HG03571 (cell line): ENCODE data around the gene ANKRD33B.

ENCODE experiments used
- ATAC-seq: cut with Tn5 transposase; IDR thresholded peaks from one replicate; pipeline ENCODE4 v1.9.1; 2021; ENCODE audit not compliant: unreplicated experiment

ANKRD33B gene

GRCh38 chr5:10672146-10673016 is 108.5 kb downstream of the ANKRD33B start:
- ATAC-seq = no peak

DNA sequence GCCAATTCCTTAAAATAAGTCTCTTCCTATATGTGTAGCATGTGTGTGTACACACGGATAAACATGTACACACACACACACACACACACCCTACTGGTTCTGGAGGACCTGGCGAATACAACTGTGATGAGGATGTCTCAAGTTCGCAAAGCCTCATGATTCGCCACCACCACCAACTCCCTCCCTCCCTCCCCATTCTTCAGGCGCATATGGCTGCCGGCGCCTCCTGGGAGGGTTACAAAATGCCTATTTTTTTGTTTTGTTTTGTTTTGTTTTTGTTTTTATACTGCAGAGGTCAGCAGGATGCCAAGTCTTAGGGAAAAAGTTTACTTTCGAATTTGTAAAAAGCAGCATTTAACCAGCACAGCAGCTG is 109.1 kb downstream of the ANKRD33B start:
- no peak for ATAC-seq

- ATAC-seq = no peak
Observed at GRCh38 chr5:10673407-10673806, 109.5 kb downstream of the ANKRD33B start.

DNA sequence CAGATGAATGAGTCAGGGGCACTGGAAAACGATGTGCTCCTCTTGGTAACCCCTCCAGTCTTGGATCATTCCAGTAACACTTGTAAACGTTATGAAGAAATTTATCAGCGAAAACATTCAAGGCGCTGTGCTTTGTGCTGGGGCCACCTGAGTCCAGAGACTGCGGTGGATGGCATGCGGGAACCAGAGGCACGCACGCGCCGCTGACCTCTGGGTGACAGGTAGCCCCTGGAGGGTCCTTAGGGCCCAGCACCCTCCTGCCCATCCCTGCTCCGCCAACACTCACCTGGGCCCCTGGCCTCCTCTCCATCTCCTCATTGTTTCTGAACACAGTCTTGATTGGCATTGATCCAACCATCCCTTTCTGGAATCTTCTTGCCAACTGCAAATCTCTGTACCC is 110.2 kb downstream of the ANKRD33B start:
- ATAC-seq = no peak

- no peak for ATAC-seq
Observed at GRCh38 chr5:10674582-10674981, 110.7 kb downstream of the ANKRD33B start.

DNA sequence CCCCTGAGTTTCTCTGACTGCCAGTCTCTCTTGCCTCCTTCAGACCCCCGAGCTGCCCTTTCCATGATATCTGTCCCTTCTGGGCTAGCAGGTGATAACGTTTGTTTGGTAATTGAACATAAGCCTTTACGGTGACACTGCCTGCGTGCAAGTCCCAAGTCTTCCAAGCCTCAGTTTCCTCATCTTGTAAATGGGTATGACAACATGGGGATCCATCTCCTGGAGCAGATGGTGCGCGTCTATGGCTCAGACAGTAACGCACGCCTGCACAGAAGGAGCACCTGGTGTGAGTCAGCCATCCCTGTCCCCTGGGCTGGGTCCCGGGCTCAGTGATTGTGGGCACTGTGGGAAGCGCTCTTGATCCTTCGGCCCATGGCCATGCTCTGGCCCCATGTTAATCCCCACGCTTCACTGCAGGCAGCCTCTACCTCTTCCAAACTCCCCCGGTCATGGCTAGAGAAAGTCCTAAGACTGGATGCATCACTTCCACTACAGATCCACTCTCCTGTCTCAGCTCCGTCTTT is 111.4 kb downstream of the ANKRD33B start:
- no peak for ATAC-seq

DNA sequence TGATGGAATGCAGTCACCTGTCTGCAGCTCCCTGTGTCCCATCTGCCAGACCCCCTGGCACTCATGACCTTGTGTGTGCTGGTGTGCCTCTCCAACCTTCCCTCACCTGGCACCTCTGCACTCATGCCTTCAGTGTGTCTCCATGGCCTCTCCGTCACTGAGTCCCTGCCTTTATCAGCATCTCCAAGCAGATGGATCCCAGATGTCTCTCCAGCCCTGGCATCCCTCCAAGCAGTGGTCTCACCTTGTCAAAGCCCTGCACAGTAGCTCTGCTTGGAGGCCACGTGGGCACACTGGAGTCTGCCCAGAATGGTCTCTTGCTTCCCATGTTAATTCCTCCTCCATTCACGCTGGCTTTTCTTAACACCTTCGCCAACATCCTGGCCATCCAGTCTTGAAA is 112.4 kb downstream of the ANKRD33B start:
- ATAC-seq = no peak

GRCh38 chr5:10676946-10677345 is 113.1 kb downstream of the ANKRD33B start:
- ATAC-seq = no peak

- ATAC-seq = no peak
Observed at GRCh38 chr5:10677533-10677932, 113.7 kb downstream of the ANKRD33B start.

DNA sequence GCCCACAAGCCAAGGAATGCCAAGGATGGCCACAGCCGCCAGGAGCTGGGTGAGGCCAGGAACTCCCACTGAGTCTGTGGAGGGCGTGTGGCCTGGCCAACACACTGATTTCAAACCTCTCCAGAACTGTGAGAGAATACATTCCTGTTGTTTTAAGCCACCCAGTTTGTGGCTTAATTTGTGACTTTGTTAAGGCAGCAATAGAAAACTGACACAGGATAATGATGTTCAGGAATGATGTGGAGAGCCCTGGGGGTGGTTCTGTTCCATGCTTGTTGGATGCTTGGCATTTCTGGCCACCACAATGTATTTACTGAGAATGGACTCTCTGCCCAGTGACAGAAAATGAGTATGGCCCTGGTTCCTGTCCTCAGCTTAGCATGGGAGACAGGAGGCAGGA is 114.4 kb downstream of the ANKRD33B start:
- no peak for ATAC-seq

DNA sequence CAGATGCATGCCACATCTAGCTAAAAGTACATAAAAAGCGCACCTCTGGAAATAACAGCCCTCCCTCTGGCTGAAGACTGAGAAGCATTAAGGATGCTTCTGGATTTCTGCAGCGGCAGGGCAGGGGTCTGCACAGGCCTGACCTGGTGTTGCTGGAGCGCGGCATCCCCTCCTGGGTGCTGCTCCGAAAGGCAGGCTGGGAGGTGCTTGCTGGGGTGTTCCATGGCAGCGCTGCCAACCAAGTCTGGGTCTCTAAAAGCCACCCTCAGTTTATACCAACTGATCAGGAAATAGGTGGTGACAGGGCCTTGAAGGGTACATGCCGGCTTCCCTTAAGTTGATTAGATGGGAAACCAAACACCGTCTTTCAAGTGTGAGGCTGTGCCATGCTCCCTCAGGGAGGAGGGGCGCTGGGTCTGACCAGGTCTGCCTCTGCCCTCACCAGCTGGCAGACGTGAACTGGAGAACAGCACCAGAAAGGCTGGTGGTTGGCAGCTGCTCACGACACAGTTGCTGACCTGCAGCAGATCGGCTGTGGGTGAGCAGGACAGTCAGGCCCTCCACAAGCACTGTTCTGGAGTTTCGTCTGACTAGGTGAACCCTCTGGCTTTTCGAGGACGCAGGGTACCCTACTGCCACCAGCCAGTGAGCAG is 115.6 kb downstream of the ANKRD33B start:
- no peak for ATAC-seq

DNA sequence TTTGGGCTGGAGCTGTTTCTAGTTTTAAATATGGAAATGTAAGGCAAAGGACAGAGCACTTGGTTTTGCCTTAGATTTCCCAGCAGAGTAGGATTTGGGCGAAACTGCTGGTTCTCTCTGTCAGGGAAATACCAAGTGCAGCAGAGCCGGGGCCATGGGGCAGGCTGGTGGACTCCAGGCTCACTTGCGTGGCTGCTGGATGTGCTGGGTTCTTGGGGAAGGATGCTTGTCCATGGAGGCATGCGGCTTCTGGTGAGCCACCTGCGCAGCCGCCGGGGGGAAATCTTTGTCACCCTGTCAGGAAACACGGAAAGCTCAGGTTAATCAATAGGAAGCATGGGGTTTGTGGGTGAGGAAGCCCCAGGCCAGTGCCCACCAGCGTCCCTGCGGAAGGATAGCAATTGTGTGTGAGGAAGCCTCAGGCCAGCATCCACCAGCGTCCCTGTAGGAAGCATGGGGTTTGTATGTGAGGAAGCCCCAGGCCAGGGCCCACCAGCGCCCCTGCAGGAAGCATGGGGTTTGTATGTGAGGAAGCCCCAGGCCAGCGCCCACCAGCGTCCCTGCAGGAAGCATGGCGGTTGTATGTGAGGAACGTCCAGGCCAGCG is 117.1 kb downstream of the ANKRD33B start:
- no peak for ATAC-seq

- no peak for ATAC-seq
Observed at GRCh38 chr5:10681731-10682679, 118.1 kb downstream of the ANKRD33B start.

GRCh38 chr5:10682801-10683525 is 119.1 kb downstream of the ANKRD33B start:
- ATAC-seq = no peak

DNA sequence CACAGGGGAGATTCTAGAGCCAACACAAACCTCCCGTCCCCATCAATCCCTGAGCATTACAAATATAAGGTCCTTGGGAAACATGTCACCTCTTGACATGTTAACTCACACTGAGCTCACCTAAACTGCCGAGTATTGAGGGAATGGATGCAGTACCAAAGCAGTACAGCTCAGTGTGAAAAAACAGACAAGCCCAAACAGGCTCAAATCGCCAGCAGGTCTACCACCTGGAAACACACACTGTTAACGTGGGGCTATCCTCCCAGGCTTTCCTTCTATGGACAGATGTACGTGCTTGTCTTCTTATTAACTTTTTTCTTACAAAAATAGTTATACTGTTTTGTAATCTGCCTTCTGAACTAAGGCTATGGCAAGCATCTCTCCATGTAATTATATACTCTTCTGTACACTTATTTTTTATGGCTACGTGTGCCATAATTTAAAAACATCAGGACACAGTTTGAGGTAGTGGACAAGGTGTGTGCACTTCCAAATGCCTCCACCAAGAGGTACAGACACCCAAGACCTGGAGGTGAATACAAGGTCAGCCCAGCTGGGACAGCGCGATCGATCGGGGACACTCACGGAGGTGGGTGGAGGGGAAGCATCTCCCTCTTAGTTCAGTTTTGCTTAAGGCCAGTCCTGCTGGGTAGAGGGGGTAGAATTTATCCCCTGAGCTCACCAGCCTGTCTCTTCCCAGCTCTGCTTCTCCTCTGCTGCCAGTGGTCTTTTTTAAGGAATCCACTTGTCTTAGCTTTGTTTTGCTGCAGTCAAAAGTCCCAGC is 120.6 kb downstream of the ANKRD33B start:
- ATAC-seq = peak; percentile 60

DNA sequence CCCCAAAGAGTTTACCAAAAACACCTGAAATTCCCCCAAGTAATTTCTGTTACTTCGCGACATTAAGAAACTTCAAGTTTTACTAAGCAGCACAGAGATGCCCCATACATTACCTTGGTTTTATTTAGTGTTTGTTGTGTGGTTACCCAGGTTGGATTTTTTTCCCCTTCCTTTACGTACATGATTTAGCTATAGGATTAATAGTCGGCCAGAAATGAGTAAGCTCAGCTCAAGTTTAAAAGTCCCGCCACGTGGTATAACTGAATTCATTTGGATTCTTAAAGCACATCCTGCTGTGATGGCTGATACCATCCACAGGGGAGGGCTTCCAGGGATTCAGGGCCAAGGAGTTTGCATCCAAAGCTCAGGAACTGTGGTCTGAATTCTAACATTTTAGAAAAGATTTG is 121.2 kb downstream of the ANKRD33B start:
- ATAC-seq = peak; percentile 66

DNA sequence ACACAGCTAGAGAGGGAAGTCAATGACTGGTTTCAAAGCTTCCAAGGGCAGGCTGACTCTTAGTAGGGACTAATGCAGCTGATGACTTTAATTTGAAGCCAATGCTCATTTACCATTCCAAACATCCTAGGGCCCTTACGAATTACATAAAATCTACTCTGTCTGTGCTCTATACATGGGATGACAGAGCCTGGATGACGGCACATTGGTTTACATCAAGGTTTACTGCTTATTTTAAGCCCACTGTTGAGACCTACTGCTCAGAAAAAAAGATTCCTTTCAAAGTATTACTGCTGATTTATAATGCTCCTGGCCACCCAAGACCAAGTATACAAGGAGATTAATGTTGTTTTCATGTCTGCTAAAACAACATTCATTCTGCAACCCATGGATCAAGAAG is 123.0 kb downstream of the ANKRD33B start:
- no peak for ATAC-seq

GRCh38 chr5:10688651-10689171 is 124.8 kb downstream of the ANKRD33B start:
- no peak for ATAC-seq
